GM12892 (cell line): ENCODE measurements around the gene LY6G5C.

Experiments used
- POLR2A ChIP-seq: IDR thresholded peaks from 2 replicates; pipeline ENCODE4 v1.6.1; 2011; ENCODE audit warnings: low read depth, low read length, control low read depth
- POLR2AphosphoS5 ChIP-seq: IDR thresholded peaks from 2 replicates; pipeline ENCODE4 v1.6.1; 2011; ENCODE audit warnings: low read depth, low read length, control low read depth
- TAF1 ChIP-seq: IDR thresholded peaks from 2 replicates; pipeline ENCODE4 v1.6.1; 2011; ENCODE audit warnings: low read depth, mild to moderate bottlenecking, control low read depth, low read length, borderline replicate concordance

DNA sequence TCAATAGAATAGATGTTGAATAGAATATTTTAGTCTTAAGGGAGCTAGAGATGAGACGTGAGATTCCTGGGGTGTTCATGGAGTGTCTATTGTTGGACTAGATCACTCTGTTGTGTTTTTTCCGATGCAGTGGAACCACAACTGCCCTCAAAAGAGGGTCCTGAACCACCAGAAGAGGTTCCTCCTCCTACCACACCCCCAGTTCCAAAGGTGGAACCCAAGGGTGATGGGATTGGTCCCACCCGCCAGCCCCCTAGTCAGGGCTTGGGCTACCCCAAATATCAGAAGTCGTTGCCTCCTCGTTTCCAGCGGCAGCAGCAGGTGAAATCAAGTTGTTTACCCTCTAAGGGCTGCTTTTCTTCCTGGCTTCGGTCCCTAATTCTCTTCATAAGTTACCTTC, 51.9 kb downstream of the LY6G5C start:
- TF ChIP-seq TAF1: no peak
- TF ChIP-seq POLR2AphosphoS5: no peak
- TF ChIP-seq POLR2A: no peak
